ENCODE results near the gene HSPB9. TPM values are rescaled to one million over a fixed set of nuclear protein-coding genes. Genes with fewer than 3 reads are reported as not detected.

The HSPB9 gene
- total RNA-seq, 1 experiment from 2014 or later: 0.46 TPM

DNA sequence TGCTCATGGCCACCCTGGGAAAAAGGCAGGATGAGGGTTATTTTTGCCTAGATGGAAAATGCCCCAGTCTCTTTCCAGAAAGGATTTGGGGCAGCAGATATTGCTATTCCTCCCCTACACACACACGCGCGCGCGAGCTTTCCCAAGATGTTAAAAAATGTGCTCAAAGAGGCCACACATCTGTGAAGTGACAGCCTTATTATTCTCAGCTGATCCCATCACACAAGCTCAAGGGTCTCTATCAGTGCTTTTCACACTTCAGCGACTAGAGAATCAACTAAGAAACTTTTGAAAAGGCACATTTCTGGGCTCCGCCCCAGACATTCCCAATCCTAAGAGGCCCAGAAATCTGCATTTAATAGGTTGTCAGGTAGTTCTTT, 37.9 kb downstream of the HSPB9 start (continued):
- TF ChIP-seq, protein P1, sequence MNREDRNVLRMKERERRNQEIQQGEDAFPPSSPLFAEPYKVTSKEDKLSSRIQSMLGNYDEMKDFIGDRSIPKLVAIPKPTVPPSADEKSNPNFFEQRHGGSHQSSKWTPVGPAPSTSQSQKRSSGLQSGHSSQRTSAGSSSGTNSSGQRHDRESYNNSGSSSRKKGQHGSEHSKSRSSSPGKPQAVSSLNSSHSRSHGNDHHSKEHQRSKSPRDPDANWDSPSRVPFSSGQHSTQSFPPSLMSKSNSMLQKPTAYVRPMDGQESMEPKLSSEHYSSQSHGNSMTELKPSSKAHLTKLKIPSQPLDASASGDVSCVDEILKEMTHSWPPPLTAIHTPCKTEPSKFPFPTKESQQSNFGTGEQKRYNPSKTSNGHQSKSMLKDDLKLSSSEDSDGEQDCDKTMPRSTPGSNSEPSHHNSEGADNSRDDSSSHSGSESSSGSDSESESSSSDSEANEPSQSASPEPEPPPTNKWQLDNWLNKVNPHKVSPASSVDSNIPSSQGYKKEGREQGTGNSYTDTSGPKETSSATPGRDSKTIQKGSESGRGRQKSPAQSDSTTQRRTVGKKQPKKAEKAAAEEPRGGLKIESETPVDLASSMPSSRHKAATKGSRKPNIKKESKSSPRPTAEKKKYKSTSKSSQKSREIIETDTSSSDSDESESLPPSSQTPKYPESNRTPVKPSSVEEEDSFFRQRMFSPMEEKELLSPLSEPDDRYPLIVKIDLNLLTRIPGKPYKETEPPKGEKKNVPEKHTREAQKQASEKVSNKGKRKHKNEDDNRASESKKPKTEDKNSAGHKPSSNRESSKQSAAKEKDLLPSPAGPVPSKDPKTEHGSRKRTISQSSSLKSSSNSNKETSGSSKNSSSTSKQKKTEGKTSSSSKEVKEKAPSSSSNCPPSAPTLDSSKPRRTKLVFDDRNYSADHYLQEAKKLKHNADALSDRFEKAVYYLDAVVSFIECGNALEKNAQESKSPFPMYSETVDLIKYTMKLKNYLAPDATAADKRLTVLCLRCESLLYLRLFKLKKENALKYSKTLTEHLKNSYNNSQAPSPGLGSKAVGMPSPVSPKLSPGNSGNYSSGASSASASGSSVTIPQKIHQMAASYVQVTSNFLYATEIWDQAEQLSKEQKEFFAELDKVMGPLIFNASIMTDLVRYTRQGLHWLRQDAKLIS (CRISPR knock-in tag; IDR thresholded peaks at IDR 0.05; ENCODE audit: borderline replicate concordance): no peak
- TF ChIP-seq, protein P2, sequence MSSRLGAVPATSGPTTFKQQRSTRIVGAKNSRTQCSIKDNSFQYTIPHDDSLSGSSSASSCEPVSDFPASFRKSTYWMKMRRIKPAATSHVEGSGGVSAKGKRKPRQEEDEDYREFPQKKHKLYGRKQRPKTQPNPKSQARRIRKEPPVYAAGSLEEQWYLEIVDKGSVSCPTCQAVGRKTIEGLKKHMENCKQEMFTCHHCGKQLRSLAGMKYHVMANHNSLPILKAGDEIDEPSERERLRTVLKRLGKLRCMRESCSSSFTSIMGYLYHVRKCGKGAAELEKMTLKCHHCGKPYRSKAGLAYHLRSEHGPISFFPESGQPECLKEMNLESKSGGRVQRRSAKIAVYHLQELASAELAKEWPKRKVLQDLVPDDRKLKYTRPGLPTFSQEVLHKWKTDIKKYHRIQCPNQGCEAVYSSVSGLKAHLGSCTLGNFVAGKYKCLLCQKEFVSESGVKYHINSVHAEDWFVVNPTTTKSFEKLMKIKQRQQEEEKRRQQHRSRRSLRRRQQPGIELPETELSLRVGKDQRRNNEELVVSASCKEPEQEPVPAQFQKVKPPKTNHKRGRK (CRISPR knock-in tag; IDR thresholded peaks at IDR 0.05; ENCODE audit: borderline replicate concordance): no peak
- TF ChIP-seq OVOL2 (CRISPR knock-in tag; IDR thresholded peaks at IDR 0.05; ENCODE audit: borderline replicate concordance): no peak
- TF ChIP-seq, protein P3, sequence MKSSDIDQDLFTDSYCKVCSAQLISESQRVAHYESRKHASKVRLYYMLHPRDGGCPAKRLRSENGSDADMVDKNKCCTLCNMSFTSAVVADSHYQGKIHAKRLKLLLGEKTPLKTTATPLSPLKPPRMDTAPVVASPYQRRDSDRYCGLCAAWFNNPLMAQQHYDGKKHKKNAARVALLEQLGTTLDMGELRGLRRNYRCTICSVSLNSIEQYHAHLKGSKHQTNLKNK (CRISPR knock-in tag; IDR thresholded peaks at IDR 0.05): no peak
- no peak for TF ChIP-seq EMX1 (CRISPR knock-in tag; IDR thresholded peaks at IDR 0.05)

GRCh38 chr17:42163113-42163512, 40.5 kb downstream of the HSPB9 start:
- ChIA-PET POLR2A (no interaction called here), CTCF (interaction anchor here (0.6 to 3.2 kb wide), 28 partner anchors 9 to 374 kb away, joined by 3 to 33 read pairs (median 4); partner anchors contain the start of genes KAT2A and KCNH4)
- H3K27me3 Mint-ChIP-seq (ENCODE audit: low read depth): no peaks in the 10 kb centered on the region; the same call in 1 of the 2 replicates
- ATAC-seq: peak; percentile 86
- no peaks in the 10 kb centered on the region for H3K36me3 Mint-ChIP-seq
- peak; percentile 87 for DNase-seq (ENCODE audit: low spot score)
- H3K9me3 Mint-ChIP-seq: no peaks in the 10 kb centered on the region
- H3K27ac Mint-ChIP-seq: 0 out of 2 replicates have a peak overlapping the region, but pooled peaks have one; percentile 54
- TF ChIP-seq ERG (CRISPR knock-in tag; IDR thresholded peaks at IDR 0.05) (no peak), TEAD1 (CRISPR knock-in tag; IDR thresholded peaks at IDR 0.05) (no peak), HMGXB4 (CRISPR knock-in tag; IDR thresholded peaks at IDR 0.05) (0 out of 2 replicates have a peak, but pooled peaks have one; percentile 2), E2F5 (CRISPR knock-in tag; IDR thresholded peaks at IDR 0.05) (no peak), KAT7 (CRISPR knock-in tag; IDR thresholded peaks at IDR 0.05; ENCODE audit: borderline replicate concordance) (no peak), CREM (CRISPR knock-in tag; IDR thresholded peaks at IDR 0.05) (no peak)
- TF ChIP-seq, protein P4, sequence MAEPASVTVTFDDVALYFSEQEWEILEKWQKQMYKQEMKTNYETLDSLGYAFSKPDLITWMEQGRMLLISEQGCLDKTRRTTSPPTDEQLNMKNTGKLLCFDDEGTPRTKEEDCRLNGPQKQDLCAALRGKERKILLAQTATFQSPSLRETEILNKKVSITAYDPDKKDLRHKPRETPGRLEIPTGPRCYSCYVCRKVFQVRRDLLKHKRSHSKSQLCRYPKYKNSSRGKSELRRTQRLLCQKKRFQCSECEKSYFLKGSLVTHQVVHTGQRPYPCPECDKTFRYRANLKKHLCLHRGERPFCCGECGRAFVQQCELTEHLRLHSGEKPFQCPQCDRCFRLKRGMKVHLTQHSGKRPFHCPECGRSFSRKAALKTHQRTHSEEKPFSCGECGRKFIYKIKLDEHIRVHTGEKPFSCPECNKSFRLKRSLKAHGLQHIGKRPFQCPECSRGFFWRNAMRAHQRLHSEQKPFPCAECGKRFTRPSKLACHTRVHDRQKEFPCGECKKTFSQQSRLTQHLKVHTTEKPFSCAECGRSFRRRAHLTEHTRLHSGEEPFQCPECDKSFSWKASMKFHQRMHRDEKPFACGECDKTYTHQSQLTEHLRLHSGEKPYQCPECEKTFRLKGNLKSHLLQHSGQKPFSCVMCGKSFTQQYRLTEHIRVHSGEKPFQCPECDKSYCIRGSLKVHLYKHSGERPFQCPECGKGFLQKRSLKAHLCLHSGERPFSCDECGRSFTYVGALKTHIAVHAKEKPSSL (CRISPR knock-in tag; conservative IDR thresholded peaks at IDR 0.05): no peak
- TF ChIP-seq, protein P5, sequence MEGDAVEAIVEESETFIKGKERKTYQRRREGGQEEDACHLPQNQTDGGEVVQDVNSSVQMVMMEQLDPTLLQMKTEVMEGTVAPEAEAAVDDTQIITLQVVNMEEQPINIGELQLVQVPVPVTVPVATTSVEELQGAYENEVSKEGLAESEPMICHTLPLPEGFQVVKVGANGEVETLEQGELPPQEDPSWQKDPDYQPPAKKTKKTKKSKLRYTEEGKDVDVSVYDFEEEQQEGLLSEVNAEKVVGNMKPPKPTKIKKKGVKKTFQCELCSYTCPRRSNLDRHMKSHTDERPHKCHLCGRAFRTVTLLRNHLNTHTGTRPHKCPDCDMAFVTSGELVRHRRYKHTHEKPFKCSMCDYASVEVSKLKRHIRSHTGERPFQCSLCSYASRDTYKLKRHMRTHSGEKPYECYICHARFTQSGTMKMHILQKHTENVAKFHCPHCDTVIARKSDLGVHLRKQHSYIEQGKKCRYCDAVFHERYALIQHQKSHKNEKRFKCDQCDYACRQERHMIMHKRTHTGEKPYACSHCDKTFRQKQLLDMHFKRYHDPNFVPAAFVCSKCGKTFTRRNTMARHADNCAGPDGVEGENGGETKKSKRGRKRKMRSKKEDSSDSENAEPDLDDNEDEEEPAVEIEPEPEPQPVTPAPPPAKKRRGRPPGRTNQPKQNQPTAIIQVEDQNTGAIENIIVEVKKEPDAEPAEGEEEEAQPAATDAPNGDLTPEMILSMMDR (IDR thresholded peaks at IDR 0.05): peak; percentile 81
- no peak overlapping the region for H3K4me3 Mint-ChIP-seq
- H3K4me1 Mint-ChIP-seq: 0 out of 2 replicates have a peak, but pooled peaks cover 3% of the 10 kb centered on the region
